ENCODE results near the gene PLCB1. TPM values are rescaled to one million over a fixed set of nuclear protein-coding genes. Genes with fewer than 3 reads are reported as not detected.

Gene PLCB1
- total RNA-seq, 1 experiment from 2014 or later, result 4.4 TPM

DNA sequence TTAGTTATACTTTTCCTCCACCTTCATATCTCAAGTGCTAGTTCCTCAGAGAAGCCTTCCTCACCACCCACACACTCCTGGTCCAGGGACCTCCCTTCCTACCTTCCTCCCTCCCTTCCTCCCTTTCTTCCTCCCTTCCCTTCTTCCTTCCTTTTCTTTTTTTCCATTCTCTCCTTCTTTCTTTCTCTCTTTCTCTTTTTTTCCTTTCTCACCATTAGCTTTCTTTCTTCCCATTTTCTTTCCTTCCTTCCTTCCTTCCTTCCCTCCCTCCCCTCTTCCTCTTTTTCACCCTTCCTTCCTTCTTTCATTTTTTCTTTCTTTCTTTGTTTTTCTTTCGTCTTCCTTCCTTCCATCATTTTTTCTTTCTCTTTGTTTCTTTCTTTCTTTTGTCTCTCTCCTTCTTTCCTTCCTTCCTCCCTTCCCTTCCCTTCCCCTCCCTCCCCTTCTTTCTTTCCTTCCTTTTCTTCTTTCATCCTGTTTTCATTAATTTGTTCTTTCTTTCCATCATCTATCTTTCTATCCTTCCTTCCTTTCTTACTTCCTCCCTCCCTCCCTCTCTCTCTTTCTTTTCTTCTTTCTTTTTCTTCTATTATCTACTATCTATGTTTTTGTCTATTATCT lies 416.0 kb downstream of the PLCB1 start:
- no peak overlapping the region for H3K9ac ChIP-seq (ENCODE audit: low read length)
- no peaks in the 10 kb centered on the region for H3K4me1 ChIP-seq (ENCODE audit: insufficient read depth, low read length)
- intact Hi-C loops (cut with micrococcal nuclease), result no loop called here
- H3K9me3 ChIP-seq (ENCODE audit: low read length), result no peaks in the 10 kb centered on the region
- DNase-seq (no peak), ATAC-seq (no peak)
- no peak for TF ChIP-seq EZH2phosphoT487 (IDR thresholded peaks at IDR 0.05; ENCODE audit: borderline replicate concordance, low read length)
- TF ChIP-seq, protein P1, sequence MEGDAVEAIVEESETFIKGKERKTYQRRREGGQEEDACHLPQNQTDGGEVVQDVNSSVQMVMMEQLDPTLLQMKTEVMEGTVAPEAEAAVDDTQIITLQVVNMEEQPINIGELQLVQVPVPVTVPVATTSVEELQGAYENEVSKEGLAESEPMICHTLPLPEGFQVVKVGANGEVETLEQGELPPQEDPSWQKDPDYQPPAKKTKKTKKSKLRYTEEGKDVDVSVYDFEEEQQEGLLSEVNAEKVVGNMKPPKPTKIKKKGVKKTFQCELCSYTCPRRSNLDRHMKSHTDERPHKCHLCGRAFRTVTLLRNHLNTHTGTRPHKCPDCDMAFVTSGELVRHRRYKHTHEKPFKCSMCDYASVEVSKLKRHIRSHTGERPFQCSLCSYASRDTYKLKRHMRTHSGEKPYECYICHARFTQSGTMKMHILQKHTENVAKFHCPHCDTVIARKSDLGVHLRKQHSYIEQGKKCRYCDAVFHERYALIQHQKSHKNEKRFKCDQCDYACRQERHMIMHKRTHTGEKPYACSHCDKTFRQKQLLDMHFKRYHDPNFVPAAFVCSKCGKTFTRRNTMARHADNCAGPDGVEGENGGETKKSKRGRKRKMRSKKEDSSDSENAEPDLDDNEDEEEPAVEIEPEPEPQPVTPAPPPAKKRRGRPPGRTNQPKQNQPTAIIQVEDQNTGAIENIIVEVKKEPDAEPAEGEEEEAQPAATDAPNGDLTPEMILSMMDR (conservative IDR thresholded peaks at IDR 0.05; ENCODE audit: low read depth, low read length), result no peak
- no peak for TF ChIP-seq EZH2 (IDR thresholded peaks at IDR 0.05; ENCODE audit: low read length, unreplicated experiment)
- no peak overlapping the region for H3K27ac ChIP-seq (ENCODE audit: low read length)
- POLR2A ChIA-PET (ENCODE audit: unreplicated experiment), result no interaction called here
- no peaks in the 10 kb centered on the region for H3K36me3 ChIP-seq (ENCODE audit: low read depth, low read length)
- H3K9me2 ChIP-seq (replicated peaks; ENCODE audit: low read length), result no peaks in the 10 kb centered on the region
- H3K27me3 ChIP-seq (ENCODE audit: low read length), result peaks cover 39% of the 10 kb centered on the region; the same call in 1 of the 2 replicates
- no peak overlapping the region for H3K4me2 ChIP-seq (ENCODE audit: low read length)
- no peaks in the 10 kb centered on the region for H4K20me1 ChIP-seq (ENCODE audit: low read length)
- no TSS peak for BruUV-seq (replicated peaks)
- CTCF ChIA-PET, result no interaction called here
- no peaks in the 10 kb centered on the region for H3F3A ChIP-seq (ENCODE audit: low read length, unreplicated experiment)
- H2AFZ ChIP-seq (ENCODE audit: low read length), result no peak overlapping the region
- H3K79me2 ChIP-seq (ENCODE audit: low read length), result no peaks in the 10 kb centered on the region
- no peak overlapping the region for H3K4me3 ChIP-seq (ENCODE audit: low read length)

DNA sequence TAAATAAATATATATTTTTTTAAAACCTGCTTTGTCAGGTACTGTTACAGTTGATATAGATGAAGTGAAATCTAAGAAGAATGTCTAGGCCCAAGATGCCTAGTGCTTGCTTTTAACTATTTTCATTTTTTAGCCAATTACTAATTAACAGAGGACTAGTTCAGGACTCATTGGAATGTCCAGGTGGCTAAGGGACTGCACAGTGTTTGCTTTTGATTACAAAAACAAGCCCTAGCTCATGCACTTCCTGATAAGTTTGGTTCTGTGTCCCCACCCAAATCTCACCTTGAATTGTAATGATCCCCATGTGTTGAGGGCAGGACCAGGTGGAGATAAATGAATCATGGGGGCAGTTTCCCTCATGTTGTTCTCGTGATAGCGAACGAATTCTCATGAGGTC lies 417.1 kb downstream of the PLCB1 start:
- TF ChIP-seq EZH2phosphoT487 (IDR thresholded peaks at IDR 0.05; ENCODE audit: borderline replicate concordance, low read length), result no peak
- TF ChIP-seq, protein P1 (conservative IDR thresholded peaks at IDR 0.05; ENCODE audit: low read depth, low read length), result no peak
- TF ChIP-seq EZH2 (IDR thresholded peaks at IDR 0.05; ENCODE audit: low read length, unreplicated experiment), result no peak
- no TSS peak for BruUV-seq (replicated peaks)
- H3K9me3 ChIP-seq (ENCODE audit: low read length), result no peaks in the 10 kb centered on the region
- H3K27me3 ChIP-seq (ENCODE audit: low read length), result peaks cover 29% of the 10 kb centered on the region; the same call in 1 of the 2 replicates
- H4K20me1 ChIP-seq (ENCODE audit: low read length), result no peaks in the 10 kb centered on the region
- no peak overlapping the region for H3K9ac ChIP-seq (ENCODE audit: low read length)
- no peaks in the 10 kb centered on the region for H3K36me3 ChIP-seq (ENCODE audit: low read depth, low read length)
- no peak overlapping the region for H3K4me2 ChIP-seq (ENCODE audit: low read length)
- POLR2A ChIA-PET (ENCODE audit: unreplicated experiment), result no interaction called here
- no peaks in the 10 kb centered on the region for H3K9me2 ChIP-seq (replicated peaks; ENCODE audit: low read length)
- H2AFZ ChIP-seq (ENCODE audit: low read length), result no peak overlapping the region
- H3K27ac ChIP-seq (ENCODE audit: low read length), result no peak overlapping the region
- H3K79me2 ChIP-seq (ENCODE audit: low read length), result no peaks in the 10 kb centered on the region
- no peaks in the 10 kb centered on the region for H3F3A ChIP-seq (ENCODE audit: low read length, unreplicated experiment)
- intact Hi-C loops (cut with micrococcal nuclease), result no loop called here
- no peak overlapping the region for H3K4me3 ChIP-seq (ENCODE audit: low read length)
- no peaks in the 10 kb centered on the region for H3K4me1 ChIP-seq (ENCODE audit: insufficient read depth, low read length)
- no peak for DNase-seq
- CTCF ChIA-PET, result no interaction called here
- no peak for ATAC-seq

DNA sequence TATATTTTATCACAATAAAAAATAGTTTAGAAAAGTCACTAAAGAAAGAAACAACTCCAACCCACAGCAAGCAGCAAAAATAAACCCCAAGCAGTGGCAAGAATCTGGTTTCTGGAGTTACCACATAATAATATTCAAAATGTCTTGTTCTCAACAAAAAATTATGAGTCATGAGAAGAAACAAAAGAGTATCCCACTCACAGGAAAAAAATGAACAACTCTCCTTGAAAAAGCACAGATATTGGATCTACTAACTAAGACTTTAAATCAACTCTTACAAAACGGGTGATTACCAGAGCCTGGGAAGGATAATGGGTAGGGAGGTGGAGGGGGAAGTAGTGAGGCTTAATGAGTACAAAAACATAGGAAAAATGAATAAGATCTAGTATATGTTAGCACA lies 425.6 kb downstream of the PLCB1 start:
- H3K36me3 ChIP-seq (ENCODE audit: low read depth, low read length), result no peaks in the 10 kb centered on the region
- H3K27ac ChIP-seq (ENCODE audit: low read length), result no peak overlapping the region
- no peak overlapping the region for H3K9ac ChIP-seq (ENCODE audit: low read length)
- ChIA-PET CTCF (no interaction called here), POLR2A (ENCODE audit: unreplicated experiment) (no interaction called here)
- H3K9me3 ChIP-seq (ENCODE audit: low read length), result no peaks in the 10 kb centered on the region
- BruUV-seq (replicated peaks), result no TSS peak
- no peaks in the 10 kb centered on the region for H3K4me1 ChIP-seq (ENCODE audit: insufficient read depth, low read length)
- intact Hi-C loops (cut with micrococcal nuclease), result no loop called here
- no peaks in the 10 kb centered on the region for H3K9me2 ChIP-seq (replicated peaks; ENCODE audit: low read length)
- ATAC-seq, result no peak
- no peaks in the 10 kb centered on the region for H4K20me1 ChIP-seq (ENCODE audit: low read length)
- H3K4me2 ChIP-seq (ENCODE audit: low read length), result no peak overlapping the region
- H3F3A ChIP-seq (ENCODE audit: low read length, unreplicated experiment), result no peaks in the 10 kb centered on the region
- peaks cover 3% of the 10 kb centered on the region; the same call in 1 of the 2 replicates for H3K27me3 ChIP-seq (ENCODE audit: low read length)
- H2AFZ ChIP-seq (ENCODE audit: low read length), result no peak overlapping the region
- H3K4me3 ChIP-seq (ENCODE audit: low read length), result no peak overlapping the region
- H3K79me2 ChIP-seq (ENCODE audit: low read length), result no peaks in the 10 kb centered on the region
- TF ChIP-seq, protein P1 (conservative IDR thresholded peaks at IDR 0.05; ENCODE audit: low read depth, low read length), result no peak
- no peak for TF ChIP-seq EZH2phosphoT487 (IDR thresholded peaks at IDR 0.05; ENCODE audit: borderline replicate concordance, low read length)
- TF ChIP-seq EZH2 (IDR thresholded peaks at IDR 0.05; ENCODE audit: low read length, unreplicated experiment), result no peak
- DNase-seq, result no peak

All from PC-3 (cell line).